ENCODE data around the gene KLHL8. TPM values are rescaled to one million over a fixed set of nuclear protein-coding genes. Genes with fewer than 3 reads are reported as not detected.

Gene KLHL8
- total RNA-seq, 1 experiment from 2014 or later = 9.9 TPM

- CTCF ChIA-PET = interaction anchor here (0.5 kb wide), 1 partner anchor 145 kb away, joined by 4 read pairs; no protein-coding TSS in a partner anchor
- intact Hi-C loops (cut with micrococcal nuclease; ENCODE audit: unreplicated experiment) = no loop called here
- Mint-ChIP-seq H3K4me3 (ENCODE audit: low read depth, unreplicated experiment) (no peak overlapping the region), H3K27ac (ENCODE audit: unreplicated experiment) (no peak overlapping the region), H3K27me3 (ENCODE audit: unreplicated experiment) (no peaks in the 10 kb centered on the region), H3K4me1 (ENCODE audit: low read depth, unreplicated experiment) (peaks cover 8% of the 10 kb centered on the region), H3K36me3 (ENCODE audit: insufficient read depth, unreplicated experiment) (peaks cover 7% of the 10 kb centered on the region), H3K9me3 (ENCODE audit: low read depth, unreplicated experiment) (no peaks in the 10 kb centered on the region)
- no peak for DNase-seq
- TF ChIP-seq CTCF (IDR thresholded peaks at IDR 0.05; ENCODE audit: unreplicated experiment) = no peak
- no TSS peak for BruUV-seq (replicated peaks)
Measured at GRCh38 chr4:87116231-87116630, 104.2 kb downstream of the KLHL8 start.

- H3K27ac Mint-ChIP-seq (ENCODE audit: unreplicated experiment) = no peak overlapping the region
- no TSS peak for BruUV-seq (replicated peaks)
- no peaks in the 10 kb centered on the region for H3K4me1 Mint-ChIP-seq (ENCODE audit: low read depth, unreplicated experiment)
- intact Hi-C loops (cut with micrococcal nuclease; ENCODE audit: unreplicated experiment) = no loop called here
- H3K9me3 Mint-ChIP-seq (ENCODE audit: low read depth, unreplicated experiment) = no peaks in the 10 kb centered on the region
- no peak overlapping the region for H3K4me3 Mint-ChIP-seq (ENCODE audit: low read depth, unreplicated experiment)
- H3K36me3 Mint-ChIP-seq (ENCODE audit: insufficient read depth, unreplicated experiment) = peaks cover 12% of the 10 kb centered on the region
- no peaks in the 10 kb centered on the region for H3K27me3 Mint-ChIP-seq (ENCODE audit: unreplicated experiment)
- CTCF ChIA-PET = interaction anchor here (0.7 kb wide), 1 partner anchor 490 kb away, joined by 3 read pairs; no protein-coding TSS in a partner anchor
- DNase-seq = no peak
- TF ChIP-seq CTCF (IDR thresholded peaks at IDR 0.05; ENCODE audit: unreplicated experiment) = no peak
Measured at GRCh38 chr4:87114245-87115062, 106.0 kb downstream of the KLHL8 start.

GRCh38 chr4:87112063-87112462 is 108.4 kb downstream of the KLHL8 start:
- Mint-ChIP-seq H3K4me1 (ENCODE audit: low read depth, unreplicated experiment) (no peaks in the 10 kb centered on the region), H3K27ac (ENCODE audit: unreplicated experiment) (no peak overlapping the region), H3K9me3 (ENCODE audit: low read depth, unreplicated experiment) (no peaks in the 10 kb centered on the region), H3K27me3 (ENCODE audit: unreplicated experiment) (no peaks in the 10 kb centered on the region), H3K36me3 (ENCODE audit: insufficient read depth, unreplicated experiment) (peaks cover 12% of the 10 kb centered on the region), H3K4me3 (ENCODE audit: low read depth, unreplicated experiment) (no peak overlapping the region)
- BruUV-seq (replicated peaks) = no TSS peak
- intact Hi-C loops (cut with micrococcal nuclease; ENCODE audit: unreplicated experiment) = no loop called here
- no peak for DNase-seq
- CTCF ChIA-PET = no interaction called here
- no peak for TF ChIP-seq CTCF (IDR thresholded peaks at IDR 0.05; ENCODE audit: unreplicated experiment)

Other genes starting within 250 kb of the KLHL8 start
- not detected in 2 replicates for gene HSD17B13, start 102.3 kb upstream of the KLHL8 start, total RNA-seq (2022)
- gene HSD17B11, start 170.6 kb upstream of the KLHL8 start, total RNA-seq (2022) = 48.2 and 50.5 TPM in 2 replicates
- gene NUDT9, start 202.0 kb upstream of the KLHL8 start, total RNA-seq (2022) = 15.7 and 16.8 TPM in 2 replicates

Data from Calu3 (cell line).